CD14-positive monocyte (primary cell): Measurements from ENCODE around the gene METTL6. TPM values are rescaled to one million over a fixed set of nuclear protein-coding genes. Genes with fewer than 3 reads are reported as not detected.
"Not testable (repeated sequence)": the region's sequence is repeated elsewhere in the genome, so short reads cannot be mapped to it uniquely, and the experiment has no call there.

ENCODE experiments used
- DNase-seq, 3 donors: peaks; one replicate each; pipeline ENCODE4 v3.0.0-alpha.2; 2011 to 2022
- H2AFZ ChIP-seq: 2 replicates; pipeline ENCODE4 v1.6.0; 2012; ENCODE audit warnings: mild to moderate bottlenecking, low read depth, low read length, inconsistent platforms; ENCODE audit not compliant: insufficient read depth, poor library complexity, severe bottlenecking
- H3K27ac ChIP-seq, 2 donors: 1 replicate in 1 of 2; 2 replicates in 1 of 2; pipeline ENCODE4 v1.5.1; 2012 to 2013; ENCODE audit warnings: low read length in 2 of 2, control low read depth in 1 of 2, inconsistent platforms in 1 of 2, low read depth in 1 of 2, mild to moderate bottlenecking in 1 of 2
- H3K27me3 ChIP-seq, 2 donors: one replicate each; pipeline versions ENCODE4 v1.6.0 to v1.6.1; 2011 to 2013; ENCODE audit warnings: low read length in 2 of 2; ENCODE audit not compliant: control insufficient read depth in 2 of 2, insufficient read depth in 2 of 2
- H3K36me3 ChIP-seq, 2 donors: replicated peaks in 1 of 2; 1 replicate in 1 of 2; 2 replicates in 1 of 2; pipeline versions ENCODE4 v1.5.1 to v1.6.1; 2012 to 2013; ENCODE audit warnings: low read length in 2 of 2, control low read depth in 1 of 2, inconsistent platforms in 1 of 2, mild to moderate bottlenecking in 1 of 2; ENCODE audit not compliant: insufficient read depth in 2 of 2, control insufficient read depth in 1 of 2
- H3K4me1 ChIP-seq, 2 donors: 1 replicate in 1 of 2; 2 replicates in 1 of 2; pipeline versions ENCODE4 v1.5.1 to v1.6.1; 2012 to 2013; ENCODE audit warnings: low read length in 2 of 2, control low read depth in 1 of 2, inconsistent platforms in 1 of 2, mild to moderate bottlenecking in 1 of 2, moderate library complexity in 1 of 2; ENCODE audit not compliant: insufficient read depth in 2 of 2, control insufficient read depth in 1 of 2
- H3K4me2 ChIP-seq: replicated peaks from 2 replicates; pipeline ENCODE3; 2012; ENCODE audit warnings: low read length, moderate library complexity, mild to moderate bottlenecking; ENCODE audit not compliant: poor library complexity, severe bottlenecking; ENCODE audit errors: extremely low read depth
- H3K4me3 ChIP-seq, 3 experiments: fragments of 200-600 bp in 1 of 3; sonication (generic) in 1 of 3; replicated peaks in 1 of 3; 1 replicate in 2 of 3; 2 replicates in 1 of 3; pipeline ENCODE4 v1.5.1; 2011 to 2013; ENCODE audit warnings: low read length in 3 of 3, mild to moderate bottlenecking in 3 of 3, control low read depth in 2 of 3, low read depth in 2 of 3, inconsistent platforms in 1 of 3, moderate library complexity in 1 of 3
- H3K79me2 ChIP-seq: 2 replicates; pipeline ENCODE4 v1.6.0; 2012; ENCODE audit warnings: mild to moderate bottlenecking, control low read depth, inconsistent platforms, low read length, moderate library complexity; ENCODE audit not compliant: insufficient read depth
- H3K9ac ChIP-seq: 2 replicates; pipeline ENCODE4 v1.6.0; 2017; ENCODE audit warnings: low read length, mild to moderate bottlenecking; ENCODE audit not compliant: insufficient read depth, poor library complexity, severe bottlenecking
- H3K9me3 ChIP-seq, 2 donors: replicated peaks in 1 of 2; 1 replicate in 1 of 2; 2 replicates in 1 of 2; pipeline versions ENCODE4 v1.5.1 to v1.6.1; 2012 to 2013; ENCODE audit warnings: low read length in 2 of 2, control low read depth in 1 of 2; ENCODE audit not compliant: control insufficient read depth in 1 of 2, insufficient read depth in 1 of 2
- H4K20me1 ChIP-seq: 2 replicates; pipeline ENCODE4 v1.6.0; 2012; ENCODE audit warnings: mild to moderate bottlenecking, low read length, control low read depth, moderate library complexity; ENCODE audit not compliant: insufficient read depth
- H3K27ac Mint-ChIP-seq, 7 donors: one replicate each; pipeline ENCODE4 v1.8.0; 2020; ENCODE audit warnings: mild to moderate bottlenecking in 7 of 7, mixed read lengths in 7 of 7, moderate library complexity in 6 of 7, inconsistent platforms in 2 of 7
- H3K27me3 Mint-ChIP-seq, 3 donors: one replicate each; pipeline ENCODE4 v1.8.0; 2021 to 2022; ENCODE audit warnings: low read depth in 3 of 3, mild to moderate bottlenecking in 3 of 3, mixed read lengths in 3 of 3, moderate library complexity in 3 of 3, inconsistent platforms in 1 of 3
- H3K36me3 Mint-ChIP-seq, 2 donors: one replicate each; pipeline ENCODE4 v1.8.0; 2020; ENCODE audit warnings: mixed read lengths in 2 of 2, inconsistent platforms in 1 of 2, mild to moderate bottlenecking in 1 of 2
- H3K4me1 Mint-ChIP-seq: one replicate; pipeline ENCODE4 v1.8.0; 2020; ENCODE audit warnings: mild to moderate bottlenecking, mixed read lengths
- H3K4me3 Mint-ChIP-seq, 2 donors: one replicate each; pipeline ENCODE4 v1.8.0; 2020; ENCODE audit warnings: mild to moderate bottlenecking in 2 of 2, mixed read lengths in 2 of 2, moderate library complexity in 1 of 2
- H3K9me3 Mint-ChIP-seq, 7 donors: one replicate each; pipeline ENCODE4 v1.8.0; 2020 to 2022; ENCODE audit warnings: mixed read lengths in 7 of 7, mild to moderate bottlenecking in 6 of 7, moderate library complexity in 6 of 7, inconsistent platforms in 2 of 7
- CTCF ChIP-seq: fragments of 200-600 bp; IDR thresholded peaks from one replicate; pipeline ENCODE4 v1.8.0; 2022; ENCODE audit warnings: antibody characterized with exemption, mild to moderate bottlenecking
- WGBS: methylation state at CpG from one replicate; pipeline ENCODE4 v1.1.5; 2013; ENCODE audit warnings: missing lambda C conversion rate; ENCODE audit not compliant: insufficient coverage; 5-methylcytosine and 5-hydroxymethylcytosine counted together
- intact Hi-C, 2 donors: fragments of 100-400 bp; cut with micrococcal nuclease; formaldehyde crosslinking; loops; one replicate each; pipeline versions ENCODE4 v1.15.0 to v1.15.1; 2023
- polyA plus RNA-seq, 3 donors: library from polyadenylated mRNA; depleted of rRNA in 1 of 3; unstranded in 2 of 3; stranded (reverse) in 1 of 3; fragments of 300-500 nt in 2 of 3; fragments of >200 nt in 1 of 3; fragmentation: Illumina TruSeq in 2 of 3; gene quantifications; 1 replicate in 2 of 3; 2 replicates in 1 of 3; pipeline ENCODE4 v1.2.3, GENCODE V29; 2012 to 2021

Gene METTL6
- polyA plus RNA-seq, 3 donors: 4.4 to 15.1 (median 9.1) TPM

DNA sequence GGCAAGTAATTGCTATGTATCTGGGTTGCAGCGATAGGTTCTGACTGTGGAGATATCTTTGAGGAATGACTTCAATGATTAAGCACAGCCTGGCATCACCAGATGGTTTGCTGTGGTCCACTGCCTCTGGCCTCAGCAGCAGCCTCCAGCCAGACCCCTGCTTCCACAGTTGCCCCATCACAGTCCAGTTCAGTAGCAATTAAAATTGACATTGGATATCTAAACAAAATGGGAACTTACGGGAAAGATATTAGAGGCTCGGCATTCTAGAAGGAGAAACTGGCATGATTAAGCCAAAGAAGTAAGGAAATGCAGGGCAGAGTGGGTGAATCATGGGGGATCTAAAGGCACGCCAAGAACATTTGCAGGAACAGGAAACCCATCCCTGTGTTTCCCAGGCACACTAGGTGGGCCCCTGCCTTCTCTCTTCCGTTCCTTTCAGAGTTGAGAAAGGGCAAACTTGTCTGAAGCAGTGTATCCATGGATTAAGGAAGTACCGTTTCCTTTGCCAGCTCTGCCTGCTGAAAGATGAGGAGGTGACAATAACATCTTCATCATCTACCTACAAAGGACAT lies 58.7 kb downstream of the METTL6 start:
- Mint-ChIP-seq H3K9me3 (peaks cover 0 to 3% (median 0%) of the 10 kb centered on the region in 7 donors), H3K4me1 (peaks cover 17% of the 10 kb centered on the region), H3K4me3 (no peak overlapping the region), H3K27me3 (peaks cover 2 to 3% (median 2%) of the 10 kb centered on the region in 3 donors), H3K27ac (peak overlapping the region in 1 of 7 donors; percentile 10), H3K36me3 (no peaks in the 10 kb centered on the region)
- intact Hi-C loops: no loop called here
- H2AFZ ChIP-seq: no peak overlapping the region
- H3K4me3 ChIP-seq: no peak overlapping the region
- peaks cover 9 to 14% of the 10 kb centered on the region in 2 donors for H3K4me1 ChIP-seq
- no peaks in the 10 kb centered on the region for H3K27me3 ChIP-seq
- no peak overlapping the region for H3K9ac ChIP-seq
- no peaks in the 10 kb centered on the region for H4K20me1 ChIP-seq
- H3K27ac ChIP-seq: no peak overlapping the region
- no peaks in the 10 kb centered on the region for H3K79me2 ChIP-seq
- H3K36me3 ChIP-seq: no peaks in the 10 kb centered on the region
- no peak for TF ChIP-seq CTCF
- no peak overlapping the region for H3K4me2 ChIP-seq
- no peak for DNase-seq
- WGBS: 74% methylated on average over 3 of the region's 6 CpGs
- H3K9me3 ChIP-seq: no peaks in the 10 kb centered on the region

GRCh38 chr3:15367059-15367458 lies 60.3 kb downstream of the METTL6 start:
- Histone ChIP-seq H3K4me3 (no peak overlapping the region), H3K9me3 (no peaks in the 10 kb centered on the region), H4K20me1 (no peaks in the 10 kb centered on the region), H3K27me3 (no peaks in the 10 kb centered on the region), H3K27ac (no peak overlapping the region), H3K4me1 (peaks cover 12 to 16% of the 10 kb centered on the region in 2 donors), H3K36me3 (no peaks in the 10 kb centered on the region), H3K4me2 (no peak overlapping the region), H3K79me2 (no peaks in the 10 kb centered on the region), H3K9ac (no peak overlapping the region), H2AFZ (no peak overlapping the region)
- TF ChIP-seq CTCF: no peak
- H3K27ac Mint-ChIP-seq: no peak overlapping the region
- intact Hi-C loops: no loop called here
- H3K4me1 Mint-ChIP-seq: peaks cover 15% of the 10 kb centered on the region
- H3K27me3 Mint-ChIP-seq: peaks cover 2 to 3% (median 2%) of the 10 kb centered on the region in 3 donors
- DNase-seq: peak in 1 of 3 donors; percentile 31
- no CpG with 5 or more reads among the region's 1 CpG for WGBS
- H3K36me3 Mint-ChIP-seq: no peaks in the 10 kb centered on the region
- H3K4me3 Mint-ChIP-seq: no peak overlapping the region
- H3K9me3 Mint-ChIP-seq: peaks cover 0 to 3% (median 0%) of the 10 kb centered on the region in 7 donors

- H3K4me2 ChIP-seq, H3K9me3 ChIP-seq, H3K9me3 Mint-ChIP-seq, H3K36me3 Mint-ChIP-seq, H3K27ac Mint-ChIP-seq, H3K27ac ChIP-seq, H3K79me2 ChIP-seq, H3K9ac ChIP-seq, H3K4me3 Mint-ChIP-seq, H3K36me3 ChIP-seq, H3K4me3 ChIP-seq, H2AFZ ChIP-seq, H4K20me1 ChIP-seq, DNase-seq, H3K27me3 ChIP-seq, intact Hi-C loops, H3K27me3 Mint-ChIP-seq: not testable (repeated sequence)
- H3K4me1 ChIP-seq: peaks cover 31 to 36% of the 10 kb centered on the region in 2 donors
- WGBS: 79% methylated on average over 3 of the region's 6 CpGs
- H3K4me1 Mint-ChIP-seq: peaks cover 32% of the 10 kb centered on the region
These were observed 63.3 kb downstream of the METTL6 start for GRCh38 chr3:15364078-15364477.
